ENCODE measurements around the gene KRTAP4-8.
"Not testable (repeated sequence)": the region's sequence is repeated elsewhere in the genome, so short reads cannot be mapped to it uniquely, and the experiment has no call there.

KRTAP4-8 gene

GRCh38 chr17:41065016-41065689 lies 32.8 kb downstream of the KRTAP4-8 start:
- DNase-seq (ENCODE audit: low spot score) = not testable (repeated sequence)

GRCh38 chr17:41064301-41064700 lies 33.6 kb downstream of the KRTAP4-8 start:
- DNase-seq (ENCODE audit: low spot score) = no peak

- no peak for DNase-seq (ENCODE audit: low spot score)
These were observed 34.5 kb downstream of the KRTAP4-8 start for GRCh38 chr17:41063449-41063848.

- DNase-seq (ENCODE audit: low spot score) = no peak
These were observed 36.0 kb downstream of the KRTAP4-8 start for GRCh38 chr17:41061964-41062363.

GRCh38 chr17:41060052-41060604 lies 37.8 kb downstream of the KRTAP4-8 start, which contains the start of gene KRTAP2-3:
Gene KRTAP2-3 (minus strand): TSS chr17:41060114. CDS start chr17:41060050, 64 bp downstream.
- DNase-seq (ENCODE audit: low spot score) = no peak

GRCh38 chr17:41059276-41060051 lies 38.5 kb downstream of the KRTAP4-8 start:
- DNase-seq (ENCODE audit: low spot score) = not testable (repeated sequence)

GRCh38 chr17:41058741-41059140 lies 39.2 kb downstream of the KRTAP4-8 start:
- no peak for DNase-seq (ENCODE audit: low spot score)

- no peak for DNase-seq (ENCODE audit: low spot score)
These were observed 40.4 kb downstream of the KRTAP4-8 start for GRCh38 chr17:41057547-41057946.

- DNase-seq (ENCODE audit: low spot score) = not testable (repeated sequence)
These were observed 42.8 kb downstream of the KRTAP4-8 start, which contains the start of gene KRTAP2-2 for GRCh38 chr17:41055130-41055529. Gene KRTAP2-2 (minus strand): TSS chr17:41055230. CDS start chr17:41055211, 19 bp downstream.

- DNase-seq (ENCODE audit: low spot score) = not testable (repeated sequence)
These were observed 43.4 kb downstream of the KRTAP4-8 start for GRCh38 chr17:41054556-41054955.

- DNase-seq (ENCODE audit: low spot score) = no peak
These were observed 43.9 kb downstream of the KRTAP4-8 start for GRCh38 chr17:41054025-41054424.

- DNase-seq (ENCODE audit: low spot score) = no peak
These were observed 45.4 kb downstream of the KRTAP4-8 start for GRCh38 chr17:41052566-41052965.

- DNase-seq (ENCODE audit: low spot score) = no peak
These were observed 48.8 kb downstream of the KRTAP4-8 start for GRCh38 chr17:41049110-41049509.

GRCh38 chr17:41048441-41048840 lies 49.5 kb downstream of the KRTAP4-8 start:
- no peak for DNase-seq (ENCODE audit: low spot score)

Data from globus pallidus (tissue), 1 donor.